ENCODE data around the gene PODNL1.

PODNL1 gene

GRCh38 chr19:13890136-13890535 is 48.1 kb downstream of the PODNL1 start:
- H3K27ac Mint-ChIP-seq, result no peak overlapping the region
- no peak overlapping the region for H3K4me3 Mint-ChIP-seq
- no peaks in the 10 kb centered on the region for H3K4me1 Mint-ChIP-seq
- no peak for TF ChIP-seq CTCF (IDR thresholded peaks at IDR 0.05; ENCODE audit: unreplicated experiment in 3 of 3)
- H3K36me3 Mint-ChIP-seq (ENCODE audit: low read depth), result no peaks in the 10 kb centered on the region
- no peaks in the 10 kb centered on the region for H3K9me3 Mint-ChIP-seq
- no peaks in the 10 kb centered on the region for H3K27me3 Mint-ChIP-seq (ENCODE audit: low read depth)

GRCh38 chr19:13888281-13888680 is 49.9 kb downstream of the PODNL1 start:
- H3K27ac Mint-ChIP-seq, result no peak overlapping the region
- no peak overlapping the region for H3K4me3 Mint-ChIP-seq
- H3K27me3 Mint-ChIP-seq (ENCODE audit: low read depth), result no peaks in the 10 kb centered on the region
- no peak for TF ChIP-seq CTCF (IDR thresholded peaks at IDR 0.05; ENCODE audit: unreplicated experiment in 3 of 3)
- H3K4me1 Mint-ChIP-seq, result peaks cover 12% of the 10 kb centered on the region
- no peaks in the 10 kb centered on the region for H3K9me3 Mint-ChIP-seq
- no peaks in the 10 kb centered on the region for H3K36me3 Mint-ChIP-seq (ENCODE audit: low read depth)

GRCh38 chr19:13887517-13887916 is 50.7 kb downstream of the PODNL1 start:
- Mint-ChIP-seq H3K9me3 (no peaks in the 10 kb centered on the region), H3K4me3 (no peak overlapping the region), H3K36me3 (ENCODE audit: low read depth) (no peaks in the 10 kb centered on the region), H3K27ac (no peak overlapping the region), H3K4me1 (peaks cover 12% of the 10 kb centered on the region), H3K27me3 (ENCODE audit: low read depth) (no peaks in the 10 kb centered on the region)
- TF ChIP-seq CTCF (IDR thresholded peaks at IDR 0.05; ENCODE audit: unreplicated experiment in 3 of 3), result no peak

- Mint-ChIP-seq H3K9me3 (no peaks in the 10 kb centered on the region), H3K27ac (no peak overlapping the region), H3K4me1 (peaks cover 16% of the 10 kb centered on the region), H3K36me3 (ENCODE audit: low read depth) (no peaks in the 10 kb centered on the region), H3K4me3 (no peak overlapping the region), H3K27me3 (ENCODE audit: low read depth) (no peaks in the 10 kb centered on the region)
- TF ChIP-seq CTCF (IDR thresholded peaks at IDR 0.05; ENCODE audit: unreplicated experiment in 3 of 3), result no peak
These were observed 51.2 kb downstream of the PODNL1 start for GRCh38 chr19:13887018-13887436.

- Mint-ChIP-seq H3K4me3 (no peak overlapping the region), H3K36me3 (ENCODE audit: low read depth) (no peaks in the 10 kb centered on the region), H3K27ac (peak overlapping the region in 2 of 3 experiments; percentile 54 to 59), H3K4me1 (peaks cover 27% of the 10 kb centered on the region), H3K27me3 (ENCODE audit: low read depth) (no peaks in the 10 kb centered on the region), H3K9me3 (no peaks in the 10 kb centered on the region)
- no peak for TF ChIP-seq CTCF (IDR thresholded peaks at IDR 0.05; ENCODE audit: unreplicated experiment in 3 of 3)
These were observed 52.3 kb downstream of the PODNL1 start for GRCh38 chr19:13885826-13886365.
